SU-DHL-6 (cell line): ENCODE results near the gene LTA.
A peak's percentile ranks its signal among the peaks of the same experiment; 100 is the strongest.

Experiments used
- H2AFZ ChIP-seq: fragments of 200-600 bp; sonication (generic); 2 replicates; pipeline ENCODE4 v1.6.1; 2014; ENCODE audit warnings: low read depth, mild to moderate bottlenecking, moderate library complexity, mixed read lengths, antibody characterized with exemption, low read length; ENCODE audit not compliant: severe bottlenecking
- H3F3A ChIP-seq: fragments of 200-600 bp; shearing (Covaris generic); 2 replicates; pipeline ENCODE4 v1.6.0; 2016; ENCODE audit warnings: antibody characterized with exemption, mild to moderate bottlenecking; ENCODE audit not compliant: insufficient read depth
- H3K27ac ChIP-seq: fragments of 200-600 bp; sonication (generic); 2 replicates; pipeline ENCODE4 v1.5.1; 2016; ENCODE audit warnings: low read depth, mild to moderate bottlenecking, low read length, moderate library complexity, mixed read lengths
- H3K27me3 ChIP-seq: fragments of 200-600 bp; sonication (generic), shearing (Covaris generic); 2 replicates; pipeline ENCODE4 v1.6.0; 2014; ENCODE audit warnings: mild to moderate bottlenecking, low read length
- H3K36me3 ChIP-seq: fragments of 200-600 bp; sonication (generic); 2 replicates; pipeline ENCODE4 v1.6.1; 2014; ENCODE audit warnings: mild to moderate bottlenecking, low read length, mixed read lengths
- H3K4me2 ChIP-seq: fragments of 300-600, 200-600 bp; shearing (Covaris generic), sonication (generic); 2 replicates; pipeline ENCODE4 v1.6.0; 2014; ENCODE audit warnings: low read length, low read depth, mild to moderate bottlenecking; ENCODE audit not compliant: poor library complexity, severe bottlenecking
- H3K4me3 ChIP-seq: fragments of 200-600 bp; sonication (generic); 2 replicates; pipeline ENCODE4 v1.5.1; 2014; ENCODE audit warnings: antibody characterized with exemption, low read length, mild to moderate bottlenecking, mixed read lengths; ENCODE audit not compliant: insufficient read depth, poor library complexity, severe bottlenecking
- H3K79me2 ChIP-seq: fragments of 200-600 bp; sonication (generic); 2 replicates; pipeline ENCODE4 v1.6.1; 2014; ENCODE audit warnings: mild to moderate bottlenecking, low read length, moderate library complexity; ENCODE audit not compliant: insufficient read depth
- H3K9ac ChIP-seq: fragments of 200-600 bp; sonication (generic); 2 replicates; pipeline ENCODE4 v1.7.0; 2014; ENCODE audit warnings: mild to moderate bottlenecking, low read length
- H3K9me2 ChIP-seq: fragments of 200-600 bp; sonication (generic); replicated peaks from 2 replicates; pipeline ENCODE4 v1.6.1; 2014; ENCODE audit warnings: low read length; ENCODE audit not compliant: insufficient read depth
- H3K9me3 ChIP-seq: fragments of 200-600 bp; sonication (generic); 2 replicates; pipeline ENCODE4 v1.6.1; 2014; ENCODE audit warnings: low read length, mixed read lengths; ENCODE audit not compliant: insufficient read depth
- H4K20me1 ChIP-seq: fragments of 200-600 bp; sonication (generic); 2 replicates; pipeline ENCODE4 v1.6.1; 2014; ENCODE audit warnings: low read depth, mild to moderate bottlenecking, antibody characterized with exemption, low read length, moderate library complexity, mixed read lengths
- CTCF ChIP-seq: fragments of 200-600 bp; sonication (generic); IDR thresholded peaks from one replicate; pipeline ENCODE4 v1.5.1; 2017; ENCODE audit warnings: antibody characterized with exemption, mild to moderate bottlenecking, low read length, moderate library complexity; ENCODE audit not compliant: insufficient read depth, poor library complexity, severe bottlenecking
- EZH2phosphoT487 ChIP-seq: fragments of 200-600 bp; sonication (generic), shearing (Covaris generic); conservative IDR thresholded peaks from 2 replicates; pipeline ENCODE4 v1.6.1; 2018; ENCODE audit warnings: mild to moderate bottlenecking, antibody characterized with exemption, low read length, moderate library complexity, mixed read lengths

Gene LTA

GRCh38 chr6:31544676-31545075 lies 27.4 kb upstream of the LTA start:
- no peak for TF ChIP-seq EZH2phosphoT487
- no peak for TF ChIP-seq CTCF
- Histone ChIP-seq H3K9me2 (no peaks in the 10 kb centered on the region), H3K27ac (no peak overlapping the region), H3K36me3 (peaks cover 16% of the 10 kb centered on the region), H3K4me2 (no peak overlapping the region), H3K9me3 (no peaks in the 10 kb centered on the region), H3K9ac (no peak overlapping the region), H2AFZ (no peak overlapping the region), H3K79me2 (peaks cover 33% of the 10 kb centered on the region), H3K27me3 (no peaks in the 10 kb centered on the region), H3F3A (peaks cover 46% of the 10 kb centered on the region), H4K20me1 (peaks cover 13% of the 10 kb centered on the region), H3K4me3 (no peak overlapping the region)

GRCh38 chr6:31545291-31545690 lies 26.8 kb upstream of the LTA start:
- Histone ChIP-seq H3K9me2 (no peaks in the 10 kb centered on the region), H3K27ac (no peak overlapping the region), H3K27me3 (no peaks in the 10 kb centered on the region), H4K20me1 (peaks cover 7% of the 10 kb centered on the region), H3F3A (peaks cover 49% of the 10 kb centered on the region), H3K9me3 (no peaks in the 10 kb centered on the region), H3K36me3 (peaks cover 11% of the 10 kb centered on the region), H3K4me3 (no peak overlapping the region), H2AFZ (no peak overlapping the region), H3K4me2 (no peak overlapping the region), H3K9ac (no peak overlapping the region), H3K79me2 (peaks cover 27% of the 10 kb centered on the region)
- TF ChIP-seq EZH2phosphoT487 (no peak), CTCF (no peak)

GRCh38 chr6:31546339-31546957 lies 25.6 kb upstream of the LTA start, which contains the start of gene ATP6V1G2:
Gene ATP6V1G2, minus strand, starts transcription at chr6:31546608. Its CDS starts 49 bp downstream, at chr6:31546559.
- peak within 1 kb of the TSS; percentile 61 for H3K9ac ChIP-seq
- H3F3A ChIP-seq, result peaks cover 52% of the 10 kb centered on the region
- H3K27ac ChIP-seq, result peak within 1 kb of the TSS; percentile 71
- peak within 1 kb of the TSS; percentile 43 for H2AFZ ChIP-seq
- H3K79me2 ChIP-seq, result peaks cover 15% of the 10 kb centered on the region
- no peaks in the 10 kb centered on the region for H3K9me2 ChIP-seq
- peak; percentile 100 for TF ChIP-seq CTCF
- TF ChIP-seq EZH2phosphoT487, result no peak
- H3K27me3 ChIP-seq, result no peaks in the 10 kb centered on the region
- no peaks in the 10 kb centered on the region for H3K9me3 ChIP-seq
- peak within 1 kb of the TSS; percentile 87 for H3K4me2 ChIP-seq
- H3K4me3 ChIP-seq, result peak within 1 kb of the TSS; percentile 60
- no peaks in the 10 kb centered on the region for H4K20me1 ChIP-seq
- H3K36me3 ChIP-seq, result 0 out of 2 replicates have a peak, but pooled peaks cover 4% of the 10 kb centered on the region
